ENCODE data around the gene RAI14.

- TF ChIP-seq ZNF384 (IDR thresholded peaks at IDR 0.05) (no peak), TARDBP (IDR thresholded peaks at IDR 0.05) (no peak)
Measured at GRCh38 chr5:34677428-34677827, 21.3 kb downstream of the RAI14 start.

All from HEK293T (cell line).